Measurements from ENCODE around the gene PTPN1.
"Not testable (repeated sequence)": the region's sequence is repeated elsewhere in the genome, so short reads cannot be mapped to it uniquely, and the experiment has no call there.

PTPN1 gene

GRCh38 chr20:50482396-50482981, 27.7 kb upstream of the PTPN1 start:
- DNase-seq: no peak

- DNase-seq: no peak
Measured at GRCh38 chr20:50484271-50484976, 25.8 kb upstream of the PTPN1 start.

- DNase-seq: no peak
Measured at GRCh38 chr20:50487397-50487796, 22.8 kb upstream of the PTPN1 start.

- DNase-seq: no peak
Measured at GRCh38 chr20:50488236-50488806, 21.9 kb upstream of the PTPN1 start.

- DNase-seq: no peak
Measured at GRCh38 chr20:50491168-50491567, 19.0 kb upstream of the PTPN1 start.

- no peak for DNase-seq
Measured at GRCh38 chr20:50491926-50492634, 18.1 kb upstream of the PTPN1 start.

- no peak for DNase-seq
Measured at GRCh38 chr20:50493881-50494253, 16.3 kb upstream of the PTPN1 start.

GRCh38 chr20:50494428-50494827, 15.8 kb upstream of the PTPN1 start:
- no peak for DNase-seq

GRCh38 chr20:50496773-50497385, 13.3 kb upstream of the PTPN1 start:
- DNase-seq: no peak

GRCh38 chr20:50498071-50498776, 12.0 kb upstream of the PTPN1 start:
- DNase-seq: no peak

- DNase-seq: no peak
Measured at GRCh38 chr20:50499938-50500337, 10.2 kb upstream of the PTPN1 start.

- no peak for DNase-seq
Measured at GRCh38 chr20:50501972-50502745, 8.0 kb upstream of the PTPN1 start.

- no peak for DNase-seq
Measured at GRCh38 chr20:50504231-50504823, 5.9 kb upstream of the PTPN1 start.

- no peak for DNase-seq
Measured at GRCh38 chr20:50506270-50506579, 4.0 kb upstream of the PTPN1 start.

GRCh38 chr20:50507745-50508144, 2.4 kb upstream of the PTPN1 start:
- DNase-seq: not testable (repeated sequence)

GRCh38 chr20:50508171-50508755, 1.9 kb upstream of the PTPN1 start:
- no peak for DNase-seq

- no peak for DNase-seq
Measured at GRCh38 chr20:50510706-50511542, 741 bp downstream of the PTPN1 start.

GRCh38 chr20:50512323-50512722, 2.1 kb downstream of the PTPN1 start:
- DNase-seq: no peak

- DNase-seq: no peak
Measured at GRCh38 chr20:50513169-50514034, 3.2 kb downstream of the PTPN1 start.

- DNase-seq: no peak
Measured at GRCh38 chr20:50514035-50514337, 3.8 kb downstream of the PTPN1 start.
